Ascending aorta (tissue), 2 donors: ENCODE results near the gene ZNF385B. TPM values are rescaled to one million over a fixed set of nuclear protein-coding genes. Genes with fewer than 3 reads are reported as not detected.

ENCODE experiments used
- DNase-seq, 2 donors: peaks; one replicate each; pipeline ENCODE4 v3.0.0-alpha.2; 2019; ENCODE audit warnings: low spot score in 2 of 2
- H3K27ac ChIP-seq, 2 donors: fragments of 200-600 bp; sonication (generic); one replicate each; pipeline ENCODE4 v1.5.1; 2016 to 2017; ENCODE audit warnings: mild to moderate bottlenecking in 1 of 2
- H3K27me3 ChIP-seq: fragments of 200-600 bp; sonication (generic); one replicate; pipeline ENCODE4 v1.5.1; 2017
- H3K36me3 ChIP-seq, 2 donors: fragments of 200-600 bp; sonication (generic); one replicate each; pipeline ENCODE4 v1.5.1; 2016
- H3K4me1 ChIP-seq, 2 donors: fragments of 200-600 bp; sonication (generic); one replicate each; pipeline ENCODE4 v1.5.1; 2016 to 2017; ENCODE audit warnings: mild to moderate bottlenecking in 1 of 2
- H3K4me3 ChIP-seq, 2 donors: fragments of 200-600 bp; sonication (generic); one replicate each; pipeline ENCODE4 v1.5.1; 2016 to 2017; ENCODE audit warnings: mild to moderate bottlenecking in 1 of 2
- H3K9me3 ChIP-seq, 2 donors: fragments of 200-600 bp; sonication (generic); one replicate each; pipeline ENCODE4 v1.5.1; 2016
- intact Hi-C: fragments of 100-400 bp; cut with DNase I; formaldehyde crosslinking; loops from one replicate; pipeline ENCODE4 v1.15.1; 2023
- total RNA-seq: library from RNA; depleted of rRNA; stranded (reverse); fragments of >200 nt; gene quantifications from one replicate; pipeline ENCODE4 v1.1.0, GENCODE V29; 2016
- TF ChIP-seq, protein P1 (sequence below), 3 experiments: fragments of 200-600 bp in 2 of 3; fragments of 450-650 bp in 1 of 3; sonication (generic) in 2 of 3; IDR thresholded peaks; one replicate each; pipeline ENCODE4 v1.5.1; 2016 to 2019; ENCODE audit warnings: antibody characterized with exemption in 3 of 3, mild to moderate bottlenecking in 1 of 3, moderate library complexity in 1 of 3

The ZNF385B gene
- total RNA-seq, 1 donor from 2014 or later, result 0.21 TPM

DNA sequence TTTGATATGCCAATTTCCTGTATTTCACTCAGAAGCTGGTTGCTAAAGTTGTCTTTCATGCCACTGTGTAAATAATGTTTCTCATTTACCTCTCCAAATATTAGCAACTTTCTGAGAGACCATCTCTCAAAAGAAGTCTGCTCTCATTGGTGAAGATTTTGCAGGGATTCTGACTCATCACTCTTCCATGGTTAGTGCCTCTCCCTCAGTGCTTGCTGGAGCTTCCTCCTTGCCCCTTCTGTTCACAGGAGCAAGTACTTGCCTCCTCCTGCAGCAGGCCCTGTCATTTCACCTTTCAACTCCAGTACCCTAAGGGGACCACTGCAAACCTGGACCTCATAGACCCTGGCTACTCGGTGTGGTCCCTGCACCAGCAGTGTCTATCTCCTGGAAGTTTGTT is 168.8 kb downstream of the ZNF385B start:
- H3K4me3 ChIP-seq, result no peak overlapping the region
- TF ChIP-seq, protein P1, sequence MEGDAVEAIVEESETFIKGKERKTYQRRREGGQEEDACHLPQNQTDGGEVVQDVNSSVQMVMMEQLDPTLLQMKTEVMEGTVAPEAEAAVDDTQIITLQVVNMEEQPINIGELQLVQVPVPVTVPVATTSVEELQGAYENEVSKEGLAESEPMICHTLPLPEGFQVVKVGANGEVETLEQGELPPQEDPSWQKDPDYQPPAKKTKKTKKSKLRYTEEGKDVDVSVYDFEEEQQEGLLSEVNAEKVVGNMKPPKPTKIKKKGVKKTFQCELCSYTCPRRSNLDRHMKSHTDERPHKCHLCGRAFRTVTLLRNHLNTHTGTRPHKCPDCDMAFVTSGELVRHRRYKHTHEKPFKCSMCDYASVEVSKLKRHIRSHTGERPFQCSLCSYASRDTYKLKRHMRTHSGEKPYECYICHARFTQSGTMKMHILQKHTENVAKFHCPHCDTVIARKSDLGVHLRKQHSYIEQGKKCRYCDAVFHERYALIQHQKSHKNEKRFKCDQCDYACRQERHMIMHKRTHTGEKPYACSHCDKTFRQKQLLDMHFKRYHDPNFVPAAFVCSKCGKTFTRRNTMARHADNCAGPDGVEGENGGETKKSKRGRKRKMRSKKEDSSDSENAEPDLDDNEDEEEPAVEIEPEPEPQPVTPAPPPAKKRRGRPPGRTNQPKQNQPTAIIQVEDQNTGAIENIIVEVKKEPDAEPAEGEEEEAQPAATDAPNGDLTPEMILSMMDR (IDR thresholded peaks at IDR 0.05), result no peak
- DNase-seq, result no peak

DNA sequence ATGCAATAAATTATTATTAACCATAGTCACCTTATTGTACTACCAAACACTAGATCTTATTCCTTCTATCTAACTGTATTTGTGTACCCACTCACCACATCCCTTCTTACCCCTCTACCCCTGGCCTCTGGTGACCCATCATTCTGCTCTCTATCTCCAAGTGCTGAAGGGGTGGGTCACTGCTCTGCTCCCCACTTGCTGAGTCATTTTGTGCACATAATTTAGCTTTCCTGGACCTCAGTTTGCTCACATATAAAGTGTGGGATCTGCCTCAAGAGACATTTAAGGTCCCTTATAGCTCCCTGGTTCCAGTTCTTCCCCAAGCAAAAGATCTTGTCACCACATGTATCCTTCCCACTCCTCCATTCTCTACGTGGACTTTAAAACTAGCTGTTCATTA is 169.4 kb downstream of the ZNF385B start:
- no peaks in the 10 kb centered on the region for H3K36me3 ChIP-seq
- no peak overlapping the region for H3K4me3 ChIP-seq
- no peaks in the 10 kb centered on the region for H3K4me1 ChIP-seq
- intact Hi-C loops, result no loop called here
- TF ChIP-seq, protein P1 (IDR thresholded peaks at IDR 0.05), result no peak
- no peak for DNase-seq
- H3K27ac ChIP-seq, result no peak overlapping the region
- no peaks in the 10 kb centered on the region for H3K27me3 ChIP-seq
- no peaks in the 10 kb centered on the region for H3K9me3 ChIP-seq

More for the DNA sequence above, 168.8 kb downstream of the ZNF385B start:
- no peaks in the 10 kb centered on the region for H3K4me1 ChIP-seq
- no peaks in the 10 kb centered on the region for H3K27me3 ChIP-seq
- intact Hi-C loops, result no loop called here
- H3K36me3 ChIP-seq, result no peaks in the 10 kb centered on the region
- no peaks in the 10 kb centered on the region for H3K9me3 ChIP-seq
- no peak overlapping the region for H3K27ac ChIP-seq

DNA sequence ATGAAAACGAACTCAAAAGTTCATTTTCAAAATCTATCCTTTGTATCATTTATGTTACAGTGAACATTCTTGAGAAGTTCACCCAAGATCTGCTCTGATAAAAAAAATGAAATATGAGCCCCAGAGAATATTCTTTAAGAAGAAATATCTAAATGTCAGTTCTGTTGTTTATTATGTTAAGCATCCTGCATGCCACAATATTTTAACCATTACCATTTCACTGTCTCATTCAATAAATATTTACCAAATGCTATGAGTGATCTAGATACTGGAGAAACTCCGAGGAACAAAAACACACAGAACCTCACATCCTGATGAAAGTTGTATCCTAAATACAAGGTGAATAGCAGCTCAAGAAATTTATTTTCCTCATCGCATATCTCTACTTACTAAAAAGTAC is 170.2 kb downstream of the ZNF385B start:
- no peaks in the 10 kb centered on the region for H3K36me3 ChIP-seq
- no peaks in the 10 kb centered on the region for H3K9me3 ChIP-seq
- H3K4me1 ChIP-seq, result no peaks in the 10 kb centered on the region
- no peaks in the 10 kb centered on the region for H3K27me3 ChIP-seq
- TF ChIP-seq, protein P1 (IDR thresholded peaks at IDR 0.05), result no peak
- no peak overlapping the region for H3K4me3 ChIP-seq
- no peak for DNase-seq
- intact Hi-C loops, result no loop called here
- H3K27ac ChIP-seq, result no peak overlapping the region

DNA sequence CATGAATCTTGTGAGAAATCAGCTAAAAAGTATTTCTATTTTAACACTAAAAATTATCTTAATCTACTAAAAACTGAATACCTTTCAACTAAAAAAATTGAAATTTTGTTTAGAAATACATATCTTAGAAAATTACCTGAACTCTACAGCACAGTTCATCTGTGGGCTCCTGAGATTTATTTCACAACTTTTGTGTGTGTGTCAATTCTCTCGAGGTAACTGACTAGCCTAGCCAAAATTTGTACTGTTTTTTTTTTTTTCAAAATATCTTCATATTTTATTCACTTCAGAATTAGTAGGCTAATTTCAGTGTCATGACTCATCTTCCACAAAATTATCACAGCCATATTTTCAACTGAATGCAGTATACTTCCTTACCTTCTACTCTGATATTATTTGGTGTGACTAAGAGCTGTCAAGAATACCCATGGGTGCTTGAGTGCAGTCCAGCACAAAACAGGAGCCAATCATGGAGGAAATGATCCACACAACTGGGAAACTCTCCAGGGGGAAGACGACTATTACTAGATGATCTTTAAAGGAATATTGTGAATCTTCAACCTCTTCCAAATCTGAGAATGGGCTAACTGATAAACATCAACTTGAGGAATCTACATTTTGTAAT is 174.6 kb downstream of the ZNF385B start:
- no peak for DNase-seq
- Histone ChIP-seq H3K36me3 (no peaks in the 10 kb centered on the region), H3K27me3 (no peaks in the 10 kb centered on the region), H3K27ac (no peak overlapping the region), H3K4me3 (no peak overlapping the region), H3K9me3 (no peaks in the 10 kb centered on the region), H3K4me1 (no peaks in the 10 kb centered on the region)
- intact Hi-C loops, result no loop called here
- TF ChIP-seq, protein P1 (IDR thresholded peaks at IDR 0.05), result no peak

DNA sequence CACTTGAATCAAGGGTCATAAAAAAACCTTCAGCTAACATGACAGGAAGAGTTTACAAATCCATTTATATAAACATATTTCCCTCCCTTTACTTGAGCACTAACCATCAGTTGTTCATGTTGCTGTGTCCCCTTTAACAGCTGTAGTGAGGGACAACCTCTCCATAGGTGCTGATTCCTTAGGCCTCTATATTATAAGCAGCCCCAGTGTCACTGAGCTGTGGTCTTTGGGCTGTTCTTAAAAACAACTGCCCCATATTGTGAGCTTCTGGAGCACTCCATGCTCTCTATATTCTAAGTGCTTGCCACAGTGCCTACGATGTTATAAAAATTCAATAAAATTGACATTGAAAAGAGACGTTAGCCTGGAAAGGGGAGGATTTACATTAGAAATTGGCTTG is 175.3 kb downstream of the ZNF385B start:
- intact Hi-C loops, result no loop called here
- H3K27ac ChIP-seq, result no peak overlapping the region
- no peaks in the 10 kb centered on the region for H3K36me3 ChIP-seq
- no peak for DNase-seq
- H3K27me3 ChIP-seq, result no peaks in the 10 kb centered on the region
- TF ChIP-seq, protein P1 (IDR thresholded peaks at IDR 0.05), result no peak
- no peaks in the 10 kb centered on the region for H3K9me3 ChIP-seq
- H3K4me1 ChIP-seq, result no peaks in the 10 kb centered on the region
- no peak overlapping the region for H3K4me3 ChIP-seq

DNA sequence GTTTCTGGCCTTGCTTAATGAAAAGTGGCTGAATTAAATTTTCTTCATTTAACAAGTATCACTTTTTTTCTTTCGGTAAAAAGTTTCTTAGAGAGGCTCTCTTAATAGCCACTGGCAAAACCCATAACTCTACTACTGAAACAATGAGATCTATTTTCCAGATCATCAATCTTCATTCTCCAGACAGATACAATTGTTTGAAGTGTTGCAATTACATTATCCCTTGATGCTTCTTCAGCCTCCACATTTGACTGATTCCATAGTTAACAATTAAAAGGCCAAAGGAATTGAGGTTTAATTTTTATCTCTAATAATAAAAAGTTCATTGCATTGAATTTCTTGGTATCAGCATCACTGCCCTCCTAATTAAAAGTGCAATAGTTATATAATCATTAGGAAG is 176.3 kb downstream of the ZNF385B start:
- no peaks in the 10 kb centered on the region for H3K27me3 ChIP-seq
- DNase-seq, result no peak
- no peaks in the 10 kb centered on the region for H3K9me3 ChIP-seq
- H3K4me3 ChIP-seq, result no peak overlapping the region
- no peaks in the 10 kb centered on the region for H3K36me3 ChIP-seq
- no peak overlapping the region for H3K27ac ChIP-seq
- TF ChIP-seq, protein P1 (IDR thresholded peaks at IDR 0.05), result no peak
- intact Hi-C loops, result no loop called here
- no peaks in the 10 kb centered on the region for H3K4me1 ChIP-seq
